Embryonic facial prominence (tissue), 1 donor: ENCODE results near the gene PLAAT4.
"Not testable (repeated sequence)": the region's sequence is repeated elsewhere in the genome, so short reads cannot be mapped to it uniquely, and the experiment has no call there.

Experiments
- DNase-seq: peaks from one replicate; pipeline ENCODE4 v3.0.0-alpha.2; 2016; ENCODE audit errors: extremely low spot score

Gene PLAAT4

DNA sequence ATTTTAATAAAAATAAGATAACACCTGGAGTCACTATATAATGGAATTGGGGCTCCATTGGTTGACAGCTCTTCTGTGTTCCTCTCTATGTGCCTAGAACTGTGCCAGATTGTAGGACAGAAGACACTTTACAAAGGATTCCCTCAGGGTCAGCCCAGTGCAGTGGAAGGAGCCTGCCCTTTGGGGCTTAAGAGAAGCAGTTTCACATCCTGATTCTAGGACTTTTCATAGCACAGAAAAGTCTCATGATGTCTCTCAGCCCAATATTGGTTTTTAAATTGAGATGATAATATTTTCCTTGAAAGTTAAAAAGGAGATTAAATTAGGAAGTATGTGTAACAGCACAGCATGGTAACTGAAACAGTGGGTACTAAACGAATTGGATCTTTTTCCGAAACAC lies 7.1 kb downstream of the PLAAT4 start:
- no peak for DNase-seq

DNA sequence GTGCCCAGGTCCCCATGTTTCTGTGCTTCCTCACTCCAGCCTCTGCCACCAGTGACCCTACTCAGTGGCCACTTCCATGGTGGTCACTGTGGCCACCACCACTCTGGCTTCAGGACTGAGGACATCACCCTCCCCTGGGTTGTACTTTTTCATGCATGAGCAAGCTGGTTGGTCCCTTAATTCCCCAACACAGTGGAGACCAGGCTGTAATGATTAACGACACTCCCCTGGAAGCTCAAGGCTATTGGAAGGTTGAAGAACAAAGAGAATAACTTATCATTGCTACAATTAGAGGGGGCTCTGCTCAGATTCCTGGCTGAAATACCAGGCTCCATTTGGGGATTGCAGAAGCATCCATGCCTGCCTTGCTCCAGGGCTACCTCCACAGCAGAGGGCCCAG lies 10.5 kb downstream of the PLAAT4 start:
- DNase-seq: no peak

DNA sequence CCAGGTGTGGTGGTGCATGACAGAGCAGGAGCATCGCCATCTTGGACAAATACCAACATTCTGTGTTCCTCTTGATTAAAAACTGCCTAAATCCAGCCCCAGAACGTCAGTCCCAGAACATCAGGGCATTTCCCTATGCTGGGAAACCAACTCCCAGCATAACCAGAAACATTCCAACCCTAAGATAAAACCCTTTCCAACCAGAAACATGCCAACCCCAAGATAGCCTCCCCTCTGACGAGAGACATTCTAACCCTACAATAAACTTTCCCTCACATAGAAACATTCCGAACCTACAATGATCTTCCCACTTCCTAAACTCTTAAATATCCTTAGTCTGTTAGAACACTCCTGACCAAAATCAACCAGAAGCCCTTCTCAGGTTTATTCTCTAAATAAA lies 11.6 kb downstream of the PLAAT4 start:
- no peak for DNase-seq

DNA sequence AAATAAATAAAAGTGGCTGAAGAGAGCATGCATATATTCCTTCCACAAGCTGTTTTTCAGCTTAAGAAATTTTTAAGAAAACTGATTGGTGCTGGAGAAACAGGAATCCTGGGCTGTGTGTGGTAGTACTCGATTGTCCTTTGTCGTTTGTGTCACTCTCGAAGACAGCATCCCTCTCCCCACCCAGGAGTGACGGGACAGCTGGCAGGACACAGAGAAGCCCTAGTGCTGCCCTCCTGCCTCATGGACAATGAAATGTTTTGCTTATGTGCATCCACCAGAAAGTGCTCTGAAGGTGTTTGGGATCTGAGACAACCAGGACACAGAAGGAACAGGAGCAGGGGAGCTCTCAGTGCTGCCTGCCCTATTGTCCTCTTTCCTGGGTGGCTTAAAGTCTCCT lies 12.8 kb downstream of the PLAAT4 start:
- no peak for DNase-seq

DNA sequence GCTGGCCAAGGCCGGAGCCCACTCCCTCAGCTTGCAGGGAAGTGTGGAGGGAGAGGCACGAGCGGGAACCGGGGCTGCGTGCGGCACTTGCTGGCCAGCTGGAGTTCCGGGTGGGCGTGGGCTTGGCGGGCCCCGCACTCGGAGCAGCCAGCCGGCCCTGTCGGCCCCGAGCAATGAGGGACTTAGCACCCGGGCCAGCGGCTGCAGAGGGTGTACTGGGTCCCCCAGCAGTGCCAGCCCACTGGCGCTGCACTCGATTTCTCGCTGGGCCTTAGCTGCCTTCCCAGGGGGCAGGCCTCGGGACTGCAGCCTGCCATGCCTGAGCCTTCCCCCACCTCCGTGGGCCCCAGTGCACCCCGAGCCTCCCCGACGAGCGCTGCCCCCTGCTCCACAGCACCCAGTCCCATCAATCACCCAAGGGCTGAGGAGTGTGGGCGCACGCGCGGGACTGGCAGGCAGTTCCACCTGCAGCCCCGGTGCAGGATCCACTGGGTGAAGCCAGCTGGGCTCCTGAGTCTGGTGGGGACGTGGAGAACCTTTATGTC lies 13.6 kb downstream of the PLAAT4 start:
- DNase-seq: not testable (repeated sequence)

DNA sequence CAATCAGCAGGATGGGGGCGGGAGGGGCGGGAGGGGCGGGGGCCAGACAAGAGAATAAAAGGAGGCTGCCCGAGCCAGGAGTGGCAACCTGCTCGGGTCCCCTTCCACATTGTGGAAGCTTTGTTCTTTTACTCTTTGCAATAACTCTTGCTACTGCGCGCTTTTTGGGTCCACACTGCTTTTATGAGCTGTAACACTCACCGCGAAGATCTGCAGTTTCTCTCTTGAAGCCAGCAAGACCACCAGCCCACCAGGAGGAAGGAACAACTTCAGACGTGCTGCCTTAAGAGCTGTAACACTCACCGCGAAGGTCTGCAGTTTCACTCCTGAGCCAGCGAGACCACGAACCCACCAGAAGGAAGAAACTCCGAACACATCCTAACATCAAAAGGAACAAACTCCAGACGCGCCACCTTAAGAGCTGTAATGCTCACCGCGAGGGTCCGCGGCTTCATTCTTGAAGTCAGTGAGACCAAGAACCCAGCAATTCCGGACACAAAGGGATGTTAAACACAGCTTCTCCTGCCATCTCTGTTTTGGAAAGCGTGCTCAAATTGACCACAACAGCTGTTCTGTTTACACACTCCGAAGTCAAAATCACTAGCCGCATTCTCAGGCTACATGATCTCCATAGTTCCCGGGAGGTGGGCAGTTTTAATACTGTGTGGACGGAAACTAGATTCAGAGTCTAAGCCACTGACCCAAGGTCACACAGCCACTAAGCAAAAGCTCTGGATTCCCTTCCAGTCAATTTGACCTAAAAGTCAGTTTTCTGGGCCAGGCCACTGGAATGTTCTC lies 14.7 kb downstream of the PLAAT4 start:
- no peak for DNase-seq

DNA sequence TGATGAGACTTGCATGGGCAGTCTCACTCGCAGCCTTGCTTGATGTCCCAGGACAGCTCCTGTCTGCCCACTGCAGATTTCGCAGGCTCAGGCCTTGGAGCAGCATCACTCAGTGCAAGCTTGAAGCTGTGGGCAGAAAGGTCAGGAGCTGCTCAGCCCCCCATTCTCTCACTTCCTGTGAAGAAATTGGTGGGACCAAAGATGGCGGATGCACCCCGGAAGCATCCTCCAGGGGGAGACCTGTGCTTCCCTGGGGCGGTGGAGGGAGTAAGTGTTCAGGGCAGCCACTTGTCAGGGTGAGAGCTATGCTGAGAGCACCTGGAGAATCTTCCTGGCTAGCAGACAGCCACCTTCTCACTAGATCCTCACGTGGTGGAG lies 15.3 kb downstream of the PLAAT4 start:
- no peak for DNase-seq

DNA sequence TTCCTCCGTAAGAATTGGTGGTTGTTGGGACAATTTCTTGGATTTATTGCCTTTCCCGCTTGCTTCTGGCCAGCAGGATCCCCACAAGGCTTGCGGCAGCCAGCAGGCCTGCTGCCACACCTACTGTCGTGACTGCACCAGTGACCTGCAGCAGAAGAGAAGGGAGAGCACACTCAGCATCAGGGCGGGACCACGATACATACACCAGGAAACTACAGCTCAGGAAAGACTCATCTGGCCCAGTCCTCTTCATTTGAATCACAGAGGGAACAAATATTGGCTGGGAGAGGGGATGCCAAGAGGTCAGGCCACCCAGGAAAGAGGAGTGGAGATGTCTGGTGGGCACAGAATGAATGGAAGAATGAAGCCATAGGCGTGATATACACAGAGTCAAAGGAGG lies 16.3 kb downstream of the PLAAT4 start:
- DNase-seq: no peak

DNA sequence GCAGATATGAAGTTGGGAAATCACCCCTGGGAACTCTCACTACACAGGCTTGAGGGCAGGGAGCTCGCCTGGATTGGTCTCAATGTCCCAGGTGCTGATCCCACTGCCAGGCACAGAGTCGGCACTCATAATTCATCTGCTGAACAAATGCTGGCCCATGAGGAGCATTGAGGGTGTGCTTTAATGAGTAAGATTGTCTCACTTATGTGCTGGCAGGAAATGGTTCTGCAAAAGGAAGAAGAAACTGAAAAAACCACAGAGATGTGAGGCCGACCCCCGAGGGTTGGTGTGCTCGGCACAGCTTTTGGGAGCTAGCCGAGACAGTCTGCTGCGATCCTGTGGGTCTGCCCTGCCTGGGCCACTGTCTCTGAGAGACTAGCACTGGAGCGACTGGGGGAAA lies 17.2 kb downstream of the PLAAT4 start:
- no peak for DNase-seq

DNA sequence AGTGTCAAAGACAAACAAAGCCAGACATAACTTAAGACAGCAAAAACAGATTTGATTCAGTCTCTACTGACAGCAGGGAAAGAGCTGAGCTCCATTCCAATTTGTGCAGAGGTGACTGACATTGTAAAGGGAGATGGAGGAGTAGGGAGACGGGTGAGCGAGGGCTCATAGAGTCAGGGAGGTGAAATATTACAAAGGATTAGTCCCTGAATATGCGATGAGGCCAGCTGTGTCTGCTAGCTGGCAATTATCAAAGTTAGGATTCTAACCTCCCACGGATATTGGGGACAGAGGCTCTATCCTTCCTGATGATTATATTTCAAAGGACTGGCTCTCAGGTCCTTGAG lies 18.2 kb downstream of the PLAAT4 start:
- DNase-seq: no peak

DNA sequence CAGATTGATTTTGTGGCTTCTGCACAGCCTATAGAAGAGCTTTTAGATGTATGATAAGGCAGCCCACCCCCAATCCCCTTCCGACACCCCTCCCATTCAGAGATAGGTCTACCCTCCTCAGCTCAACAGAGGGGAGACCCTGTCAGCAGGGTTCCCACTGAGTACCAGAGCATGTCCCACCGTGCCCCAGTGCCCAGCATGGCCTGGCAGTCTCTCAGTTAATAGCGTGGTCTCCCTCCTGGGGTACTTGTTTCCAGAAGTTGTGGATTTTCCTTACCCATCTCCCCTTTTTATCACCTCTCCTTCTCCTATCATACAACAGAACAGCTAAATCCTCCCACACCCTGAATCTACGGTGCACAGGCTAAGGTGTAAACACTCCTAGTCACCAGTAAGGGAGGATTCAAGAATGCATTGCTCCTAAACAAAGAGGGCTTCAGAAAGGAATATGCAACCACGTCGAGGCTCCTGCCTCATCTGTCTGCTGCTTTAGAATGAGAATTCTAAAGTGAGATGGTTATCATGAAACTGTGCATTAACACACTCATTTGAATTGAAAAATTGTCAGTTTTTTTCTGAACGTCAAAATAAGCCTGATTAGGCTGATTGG lies 19.9 kb downstream of the PLAAT4 start:
- DNase-seq: no peak

DNA sequence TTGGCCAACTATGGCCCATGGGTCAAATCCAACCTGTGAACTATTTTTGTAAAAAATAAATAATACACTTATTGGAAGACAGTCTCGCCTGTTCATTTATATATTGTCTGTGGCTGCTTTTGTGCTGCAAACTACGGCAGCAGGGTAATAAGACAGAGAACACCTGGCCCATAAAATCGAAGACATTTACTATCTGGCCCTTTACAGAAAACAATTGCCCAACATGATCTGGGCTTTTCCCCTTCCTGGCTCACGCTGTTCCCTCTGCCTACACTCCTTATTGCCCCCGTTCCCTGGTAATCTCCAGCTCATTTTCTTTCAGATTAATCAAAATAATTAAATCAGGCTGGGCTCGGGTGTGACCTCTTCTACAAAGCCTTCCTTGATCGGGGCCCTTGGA lies 21.0 kb downstream of the PLAAT4 start:
- no peak for DNase-seq

DNA sequence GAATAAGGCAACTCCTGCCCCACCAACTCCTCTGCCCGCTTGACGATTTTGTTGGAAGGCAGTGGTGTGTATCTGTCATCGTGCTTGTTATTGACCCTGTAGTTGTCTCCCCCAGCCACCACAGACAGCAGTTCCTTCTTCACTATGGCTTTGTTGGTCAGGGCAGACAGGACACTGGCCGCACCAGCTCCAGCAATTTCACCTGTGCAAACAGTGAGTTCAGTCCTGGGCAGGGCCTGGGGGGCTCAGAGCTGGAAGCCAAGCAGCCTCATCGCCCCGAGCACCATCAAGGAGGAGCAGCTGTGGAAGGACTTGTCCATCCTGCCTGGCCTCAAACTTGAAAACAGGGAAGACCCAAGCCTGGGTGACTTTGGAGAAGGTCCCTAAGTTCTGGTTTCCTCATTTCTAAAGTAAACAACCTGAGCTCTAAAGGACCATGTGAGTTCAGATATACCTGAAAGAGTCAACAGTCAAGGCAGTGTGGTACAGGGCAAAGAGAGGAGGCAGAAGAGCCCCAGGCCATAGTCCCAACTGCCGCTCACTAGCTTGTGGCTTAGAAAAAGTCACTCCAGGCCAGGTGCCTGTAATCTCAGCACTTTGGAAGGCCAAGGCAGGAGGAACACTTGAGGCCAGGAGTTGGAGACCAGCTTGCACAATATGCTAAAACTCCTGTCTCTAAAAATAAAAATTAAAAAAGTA lies 22.0 kb downstream of the PLAAT4 start:
- no peak for DNase-seq

DNA sequence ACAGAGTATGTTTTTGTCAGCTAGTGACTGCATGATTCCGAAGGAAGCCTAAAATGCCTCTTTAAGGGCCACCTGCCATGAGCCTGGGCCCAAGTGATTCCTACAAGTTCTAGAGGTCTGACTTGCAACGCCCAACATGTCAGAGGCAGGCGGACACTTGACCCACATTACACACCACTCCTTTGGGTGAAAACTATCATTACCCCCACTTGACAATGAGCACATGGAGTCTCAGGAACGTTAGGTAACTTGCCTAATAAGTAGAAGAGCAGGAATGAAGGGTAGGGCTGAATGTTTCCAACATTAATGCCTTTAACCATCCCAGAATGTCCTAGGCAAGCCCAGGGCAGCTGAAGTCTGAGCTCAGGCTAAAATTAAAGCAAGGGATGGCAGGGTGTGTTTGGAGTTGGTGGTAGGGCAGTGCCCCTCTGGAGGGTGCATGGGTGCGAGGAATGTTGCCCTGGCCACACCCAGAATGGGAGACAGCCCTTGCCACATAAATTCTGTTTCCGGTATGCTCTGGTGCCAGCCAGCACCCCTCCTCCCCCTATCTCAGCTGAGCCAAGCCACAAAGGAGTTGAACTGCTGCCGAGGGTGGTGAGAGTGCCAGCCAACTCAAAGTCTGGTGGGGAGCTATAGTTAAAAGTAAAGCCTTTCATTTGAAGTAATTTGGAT lies 24.0 kb downstream of the PLAAT4 start:
- no peak for DNase-seq

DNA sequence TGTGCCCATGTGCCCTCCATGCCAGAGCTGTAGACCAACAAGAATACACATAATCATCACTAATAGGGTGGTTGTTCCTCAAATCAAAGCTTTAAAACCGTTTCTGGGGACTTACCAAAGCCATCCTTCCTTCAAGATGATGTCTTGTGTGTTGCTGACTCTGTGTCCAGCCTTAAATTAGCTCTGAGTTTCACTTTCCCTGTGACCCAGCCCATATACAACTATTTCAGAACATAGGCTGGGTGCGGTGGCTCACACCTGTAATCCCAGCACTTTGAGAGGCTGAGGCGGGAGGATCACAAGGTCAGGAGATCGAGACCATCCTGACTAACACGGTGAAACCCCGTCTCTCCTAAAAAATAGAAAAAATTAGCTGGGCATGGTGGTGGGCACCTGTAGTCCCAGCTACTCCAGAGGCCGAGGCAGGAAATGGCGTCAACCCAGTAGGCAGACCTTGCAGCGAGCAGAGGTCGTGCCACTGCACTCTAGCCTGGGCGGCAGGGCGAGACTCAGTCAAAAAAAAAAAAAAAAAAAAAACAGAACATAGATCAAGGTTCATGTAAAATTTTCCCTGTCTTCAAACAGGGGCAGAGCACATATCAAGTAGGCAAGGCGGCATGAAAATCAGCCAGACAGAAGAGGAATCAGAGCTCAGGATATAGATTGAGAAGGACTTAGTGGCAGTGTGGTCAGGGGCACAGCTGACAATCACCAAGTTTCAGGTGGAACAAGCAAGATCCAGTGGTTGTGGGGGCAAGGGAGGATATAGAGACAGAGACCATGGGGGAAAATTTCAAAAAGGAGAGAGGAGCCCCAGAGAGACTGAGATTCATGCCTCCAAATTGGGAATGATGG lies 26.8 kb downstream of the PLAAT4 start, which contains the start of gene PLAAT2:
Gene PLAAT2 (minus strand): TSS at position 179 of the 855 bp plus-strand sequence. CDS start 55 bp downstream, at position 124.
- DNase-seq: no peak

DNA sequence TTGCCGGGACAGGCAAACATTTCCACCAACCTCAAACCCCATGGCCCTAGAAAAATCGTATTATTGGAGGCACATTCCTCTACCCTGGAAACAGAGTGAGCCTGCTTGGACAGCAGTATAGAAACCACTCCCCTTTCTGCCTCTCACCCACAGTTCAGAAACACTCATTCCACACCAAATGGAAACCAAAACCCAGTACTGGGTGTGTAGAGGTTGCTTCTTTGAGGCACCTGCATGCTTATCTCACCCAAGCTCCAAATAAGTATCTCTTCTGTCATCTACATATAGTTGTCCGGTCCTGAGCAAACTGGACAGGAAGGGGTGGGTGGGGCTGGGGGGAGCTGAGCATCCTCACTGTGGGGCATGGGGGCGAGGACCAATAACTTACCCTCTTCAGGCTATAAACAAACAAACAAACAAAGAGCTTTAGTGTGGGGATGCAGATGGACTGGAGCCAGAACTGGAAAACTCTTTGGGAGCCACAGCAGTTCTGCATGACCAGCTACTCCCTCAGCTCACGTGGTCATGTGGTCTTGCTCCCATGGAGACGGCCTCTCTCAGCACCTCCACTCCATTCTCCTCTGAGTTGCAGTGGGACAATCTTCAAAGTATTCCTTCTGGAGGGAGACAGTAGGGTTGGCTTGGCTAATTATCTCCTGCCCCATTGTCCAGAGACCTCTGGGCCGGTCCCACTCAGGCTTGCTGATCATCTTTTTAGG lies 27.6 kb downstream of the PLAAT4 start:
- DNase-seq: no peak

DNA sequence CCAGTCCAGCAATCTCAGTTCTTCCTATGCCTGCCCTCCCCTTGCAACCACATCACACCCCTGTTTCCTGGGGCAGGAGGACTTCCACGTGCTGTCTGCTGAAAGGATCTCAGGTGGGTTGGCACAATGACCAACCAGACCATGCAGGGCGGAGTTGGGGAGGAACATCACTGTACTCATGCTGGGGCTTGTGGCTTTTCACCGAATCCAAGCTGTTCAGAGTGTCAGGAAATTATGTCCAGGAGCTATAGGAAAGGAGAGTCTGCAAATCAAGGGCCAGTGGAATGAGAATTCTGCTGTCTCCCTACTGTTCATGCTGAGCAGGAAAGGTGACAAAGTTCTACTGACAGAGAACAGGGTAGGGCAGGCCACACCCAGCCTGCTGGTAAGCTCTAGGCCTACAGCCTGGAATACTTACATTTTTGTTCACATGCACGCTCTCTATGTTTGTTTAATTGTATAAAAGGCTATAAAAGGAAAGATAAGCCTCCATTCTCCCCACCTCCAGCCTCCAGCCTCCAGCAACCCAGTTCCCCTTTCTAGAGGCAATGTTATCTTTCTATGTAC lies 28.3 kb downstream of the PLAAT4 start:
- DNase-seq: no peak

DNA sequence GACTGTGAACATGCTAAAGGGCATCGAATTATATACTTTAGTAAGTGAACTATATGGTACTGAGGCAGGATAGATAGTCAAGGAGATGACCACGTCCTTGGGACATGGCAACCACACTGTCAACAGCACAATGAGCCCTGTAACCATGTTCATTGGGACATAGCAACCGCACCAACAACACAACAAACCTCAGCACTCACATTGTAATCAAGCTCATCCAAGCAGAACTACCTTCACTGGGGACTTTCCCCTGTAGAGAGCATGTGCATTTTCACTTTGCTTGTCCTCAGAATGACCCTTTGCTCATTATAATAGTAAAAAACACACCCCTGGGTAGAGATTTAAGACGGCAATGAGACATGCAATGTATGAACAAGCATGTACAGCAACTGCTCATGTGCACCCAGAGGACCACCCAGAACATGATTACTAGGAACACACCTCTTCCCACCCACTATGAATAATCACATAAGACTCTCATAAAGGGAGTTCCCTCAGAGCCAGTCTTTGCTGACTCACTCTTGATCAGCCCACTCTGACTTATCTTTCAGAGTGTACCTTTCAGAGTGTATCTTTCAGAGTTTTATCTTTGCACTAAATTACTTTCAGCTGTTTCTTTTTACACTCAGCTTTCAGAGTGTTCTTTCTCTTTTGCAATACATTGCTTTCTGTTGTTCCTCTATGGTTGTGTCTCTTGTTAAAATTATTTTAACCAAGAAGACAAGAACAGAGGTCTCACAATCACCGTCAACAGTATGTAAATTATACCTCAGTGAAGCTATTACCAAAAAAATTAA lies 30.6 kb downstream of the PLAAT4 start:
- peak; percentile 20 for DNase-seq

DNA sequence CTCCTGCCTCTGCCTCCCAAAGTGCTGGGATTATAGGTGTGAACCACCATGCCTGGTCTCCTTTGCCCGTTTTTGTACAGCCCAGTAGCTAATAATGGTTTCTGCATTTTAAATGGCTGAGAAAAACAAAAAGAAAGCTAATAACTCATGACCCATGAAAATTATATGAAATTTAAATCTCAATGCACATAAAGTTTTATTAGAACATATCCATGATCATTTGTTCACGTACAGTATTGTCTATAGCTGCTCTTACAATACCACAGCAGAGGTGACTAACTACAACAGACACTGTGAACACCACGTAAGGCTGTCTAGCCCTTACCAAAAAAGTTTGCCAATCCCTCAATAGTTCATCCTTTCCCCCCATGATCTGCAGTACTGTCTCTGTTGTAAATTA lies 33.0 kb downstream of the PLAAT4 start:
- DNase-seq: no peak
